Ishikawa (cell line): ENCODE measurements around the gene CLASP1.

Source experiments
- CEBPB ChIP-seq: IDR thresholded peaks from 2 replicates; pipeline ENCODE4 v1.6.1; 2012
- CREB1 ChIP-seq: IDR thresholded peaks from 2 replicates; pipeline ENCODE4 v1.6.1; 2012; ENCODE audit warnings: low read depth
- EGR1 ChIP-seq: IDR thresholded peaks from 2 replicates; pipeline ENCODE4 v1.6.1; 2012
- EP300 ChIP-seq: IDR thresholded peaks from 2 replicates; pipeline ENCODE4 v1.6.1; 2012; ENCODE audit warnings: borderline replicate concordance
- FOXM1 ChIP-seq: IDR thresholded peaks from 2 replicates; pipeline ENCODE4 v1.6.1; 2012; ENCODE audit warnings: low read depth, borderline replicate concordance
- NFIC ChIP-seq: IDR thresholded peaks from 2 replicates; pipeline ENCODE4 v1.6.1; 2012
- RAD21 ChIP-seq: IDR thresholded peaks from 2 replicates; pipeline ENCODE4 v1.6.1; 2012; ENCODE audit warnings: low read depth
- TAF1 ChIP-seq: IDR thresholded peaks from 2 replicates; pipeline ENCODE4 v1.6.1; 2012; ENCODE audit warnings: low read depth, mild to moderate bottlenecking
- TCF12 ChIP-seq: IDR thresholded peaks from 2 replicates; pipeline ENCODE4 v1.6.1; 2012; ENCODE audit warnings: low read depth
- TEAD4 ChIP-seq: IDR thresholded peaks from 2 replicates; pipeline ENCODE4 v1.6.1; 2012
- YY1 ChIP-seq: IDR thresholded peaks from 2 replicates; pipeline ENCODE4 v1.6.1; 2012; ENCODE audit warnings: low read depth
- ZBTB7A ChIP-seq: IDR thresholded peaks from 2 replicates; pipeline ENCODE4 v1.6.1; 2012; ENCODE audit warnings: low read depth
- TF ChIP-seq, protein P1 (sequence below): IDR thresholded peaks from 2 replicates; pipeline ENCODE4 v1.6.1; 2012
- TF ChIP-seq, protein P2 (sequence below): IDR thresholded peaks from 2 replicates; pipeline ENCODE4 v1.6.1; 2012; ENCODE audit warnings: low read depth, mild to moderate bottlenecking
- TF ChIP-seq, protein P3 (sequence below): IDR thresholded peaks from 2 replicates; pipeline ENCODE4 v1.6.1; 2012

Gene CLASP1

DNA sequence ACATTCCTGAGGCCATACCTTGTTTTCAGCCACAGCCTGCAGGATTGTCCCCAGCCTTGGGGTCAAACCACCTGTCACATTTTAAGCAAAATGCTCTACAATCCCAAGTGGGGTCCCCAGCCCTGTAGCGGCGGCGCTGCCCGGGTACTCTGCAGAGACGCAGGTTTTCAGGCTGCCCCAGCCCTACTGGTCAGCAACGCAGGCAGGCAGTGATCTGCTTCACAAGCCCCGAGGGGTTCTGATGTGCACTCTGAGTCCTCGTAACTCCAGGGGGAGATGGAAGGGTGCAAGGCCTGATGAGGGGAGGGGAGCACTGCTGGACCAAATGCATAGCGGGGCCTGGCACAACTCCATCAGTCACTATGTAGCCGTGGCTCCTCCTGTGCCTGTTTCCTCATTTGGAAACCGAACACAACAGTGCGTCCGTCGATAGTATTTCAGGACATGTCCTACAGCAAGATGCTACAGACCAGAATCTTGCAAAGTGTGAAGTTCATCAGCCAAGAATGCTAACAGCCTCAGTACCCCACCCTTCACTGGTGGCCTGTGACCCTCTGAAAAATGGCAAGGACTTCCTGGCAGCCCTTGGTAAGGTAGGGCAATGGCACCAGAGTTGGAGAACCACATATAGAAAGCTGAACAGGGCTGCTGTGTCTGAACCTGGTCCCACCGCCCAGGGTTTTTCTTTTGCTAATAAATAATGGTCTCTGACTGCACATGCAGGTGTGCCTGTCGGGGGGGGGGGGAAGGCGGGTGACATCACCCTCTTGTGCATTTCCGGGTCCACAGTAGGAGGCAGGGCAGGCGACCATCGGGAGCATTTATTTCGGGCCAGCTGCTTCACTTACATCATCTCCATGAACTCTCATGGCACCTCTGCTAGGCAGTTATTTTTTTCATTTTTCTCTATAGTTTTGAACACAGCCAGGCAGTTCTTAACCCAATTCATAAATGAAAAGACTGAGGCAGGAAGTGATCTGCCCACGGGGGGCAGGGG, 313.7 kb downstream of the CLASP1 start:
- TF ChIP-seq, protein P1, sequence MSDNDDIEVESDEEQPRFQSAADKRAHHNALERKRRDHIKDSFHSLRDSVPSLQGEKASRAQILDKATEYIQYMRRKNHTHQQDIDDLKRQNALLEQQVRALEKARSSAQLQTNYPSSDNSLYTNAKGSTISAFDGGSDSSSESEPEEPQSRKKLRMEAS = no peak
- peak; percentile 55; the same call in 1 of the 2 replicates for TF ChIP-seq TCF12

DNA sequence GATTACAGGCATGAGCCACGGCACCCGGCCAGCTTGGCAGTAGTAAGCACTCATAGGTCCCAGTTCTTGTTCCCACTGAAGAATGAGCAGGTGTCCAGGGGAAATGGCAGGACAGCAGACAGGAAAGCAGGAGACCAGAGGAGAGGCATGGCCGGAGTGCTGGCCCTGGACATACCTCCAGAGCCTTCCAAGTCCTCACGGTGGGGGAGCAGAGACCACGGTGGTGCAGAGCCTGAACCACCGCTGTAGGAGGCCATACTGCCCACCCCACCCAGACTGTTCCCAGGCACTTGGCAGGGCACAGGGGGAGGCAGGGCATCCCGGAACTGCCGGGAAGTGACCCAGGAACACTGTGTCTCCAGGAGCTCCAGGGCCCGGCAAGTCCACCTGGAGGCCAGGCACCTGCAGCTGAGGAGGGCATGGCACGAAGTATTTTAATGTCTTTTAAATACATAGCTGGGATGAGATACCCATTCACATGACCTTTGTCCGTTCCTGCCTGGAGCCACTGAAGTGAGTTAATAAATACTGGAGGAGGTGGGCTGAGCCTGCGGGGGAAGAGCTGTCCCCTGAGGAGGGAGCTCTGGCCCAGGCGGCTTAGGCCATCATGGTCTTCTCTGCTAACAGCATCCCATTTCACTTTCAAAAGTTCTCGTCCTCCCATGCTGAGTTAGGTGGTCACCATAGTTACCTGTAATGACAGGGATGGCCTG, 314.5 kb downstream of the CLASP1 start:
- TF ChIP-seq CREB1 = no peak
- no peak for TF ChIP-seq YY1
- TF ChIP-seq FOXM1 = no peak
- TF ChIP-seq TAF1 = no peak
- TF ChIP-seq TEAD4 = no peak
- TF ChIP-seq TCF12 = no peak
- no peak for TF ChIP-seq CEBPB
- TF ChIP-seq, protein P2, sequence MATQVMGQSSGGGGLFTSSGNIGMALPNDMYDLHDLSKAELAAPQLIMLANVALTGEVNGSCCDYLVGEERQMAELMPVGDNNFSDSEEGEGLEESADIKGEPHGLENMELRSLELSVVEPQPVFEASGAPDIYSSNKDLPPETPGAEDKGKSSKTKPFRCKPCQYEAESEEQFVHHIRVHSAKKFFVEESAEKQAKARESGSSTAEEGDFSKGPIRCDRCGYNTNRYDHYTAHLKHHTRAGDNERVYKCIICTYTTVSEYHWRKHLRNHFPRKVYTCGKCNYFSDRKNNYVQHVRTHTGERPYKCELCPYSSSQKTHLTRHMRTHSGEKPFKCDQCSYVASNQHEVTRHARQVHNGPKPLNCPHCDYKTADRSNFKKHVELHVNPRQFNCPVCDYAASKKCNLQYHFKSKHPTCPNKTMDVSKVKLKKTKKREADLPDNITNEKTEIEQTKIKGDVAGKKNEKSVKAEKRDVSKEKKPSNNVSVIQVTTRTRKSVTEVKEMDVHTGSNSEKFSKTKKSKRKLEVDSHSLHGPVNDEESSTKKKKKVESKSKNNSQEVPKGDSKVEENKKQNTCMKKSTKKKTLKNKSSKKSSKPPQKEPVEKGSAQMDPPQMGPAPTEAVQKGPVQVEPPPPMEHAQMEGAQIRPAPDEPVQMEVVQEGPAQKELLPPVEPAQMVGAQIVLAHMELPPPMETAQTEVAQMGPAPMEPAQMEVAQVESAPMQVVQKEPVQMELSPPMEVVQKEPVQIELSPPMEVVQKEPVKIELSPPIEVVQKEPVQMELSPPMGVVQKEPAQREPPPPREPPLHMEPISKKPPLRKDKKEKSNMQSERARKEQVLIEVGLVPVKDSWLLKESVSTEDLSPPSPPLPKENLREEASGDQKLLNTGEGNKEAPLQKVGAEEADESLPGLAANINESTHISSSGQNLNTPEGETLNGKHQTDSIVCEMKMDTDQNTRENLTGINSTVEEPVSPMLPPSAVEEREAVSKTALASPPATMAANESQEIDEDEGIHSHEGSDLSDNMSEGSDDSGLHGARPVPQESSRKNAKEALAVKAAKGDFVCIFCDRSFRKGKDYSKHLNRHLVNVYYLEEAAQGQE = no peak
- TF ChIP-seq ZBTB7A = no peak
- TF ChIP-seq, protein P3, sequence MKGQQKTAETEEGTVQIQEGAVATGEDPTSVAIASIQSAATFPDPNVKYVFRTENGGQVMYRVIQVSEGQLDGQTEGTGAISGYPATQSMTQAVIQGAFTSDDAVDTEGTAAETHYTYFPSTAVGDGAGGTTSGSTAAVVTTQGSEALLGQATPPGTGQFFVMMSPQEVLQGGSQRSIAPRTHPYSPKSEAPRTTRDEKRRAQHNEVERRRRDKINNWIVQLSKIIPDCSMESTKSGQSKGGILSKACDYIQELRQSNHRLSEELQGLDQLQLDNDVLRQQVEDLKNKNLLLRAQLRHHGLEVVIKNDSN = no peak
- TF ChIP-seq RAD21 = no peak

DNA sequence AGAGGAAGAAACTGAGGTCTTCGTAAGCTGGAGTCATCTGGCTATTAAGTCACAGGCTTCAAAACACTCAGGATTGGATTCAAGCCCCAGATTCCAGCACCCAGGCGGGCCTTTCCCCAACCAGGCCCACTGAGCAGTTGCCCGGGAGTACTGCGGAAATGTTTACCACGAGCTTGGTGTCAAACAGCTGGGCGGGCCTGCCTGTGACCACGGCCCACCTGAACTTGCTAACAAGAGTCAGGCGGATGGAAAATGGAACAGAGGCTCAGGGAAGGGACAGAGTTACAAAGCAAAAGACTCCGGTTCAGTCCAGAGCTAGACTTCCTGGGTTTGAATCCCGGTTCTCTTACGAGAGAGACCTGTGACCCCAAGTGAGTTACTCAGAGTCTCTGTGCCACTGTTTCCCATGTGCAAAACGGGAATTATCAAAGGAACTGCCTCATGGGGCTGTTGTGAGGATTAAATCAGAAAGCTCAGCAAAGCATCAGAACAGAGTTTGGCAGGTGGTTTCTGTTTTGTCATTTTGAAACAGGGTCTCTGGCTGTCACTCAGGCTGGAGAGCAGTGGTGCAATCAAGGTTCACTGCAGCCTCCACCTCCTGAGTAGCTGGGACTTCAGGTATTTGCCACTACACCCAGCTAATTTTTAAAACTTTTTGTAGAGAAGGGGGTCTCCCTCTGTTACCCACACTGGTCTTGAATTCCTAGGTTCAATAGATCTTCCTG, 315.3 kb downstream of the CLASP1 start:
- no peak for TF ChIP-seq NFIC
- no peak for TF ChIP-seq TEAD4
- TF ChIP-seq, protein P1 = no peak

DNA sequence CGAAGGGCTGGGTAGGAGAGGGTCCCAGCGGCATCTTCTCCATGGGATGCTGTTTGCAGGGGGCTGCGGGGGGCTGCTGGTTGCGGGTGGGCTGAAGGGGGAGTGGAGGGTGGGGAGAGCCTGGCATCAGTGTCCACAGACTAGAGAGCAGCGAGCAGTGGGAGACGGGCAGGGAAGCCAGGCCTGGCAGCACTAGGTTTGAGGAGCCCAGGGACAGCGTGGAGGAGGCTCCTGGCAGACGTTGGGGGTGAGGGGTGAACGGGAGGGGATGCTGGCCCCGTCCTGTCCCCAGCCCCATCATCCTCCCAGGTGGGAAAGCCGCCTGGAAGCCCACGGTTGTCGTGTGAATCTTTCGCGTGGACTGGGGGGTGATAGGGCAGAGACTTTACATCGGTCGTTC, 316.0 kb downstream of the CLASP1 start:
- TF ChIP-seq TAF1 (no peak), FOXM1 (no peak), EP300 (no peak), TCF12 (no peak)
- TF ChIP-seq, protein P1 = no peak

- TF ChIP-seq EP300 (no peak), CEBPB (no peak), TEAD4 (no peak), YY1 (no peak), CREB1 (no peak), TAF1 (no peak), EGR1 (no peak), TCF12 (no peak), NFIC (no peak), RAD21 (no peak), FOXM1 (no peak)
- TF ChIP-seq, protein P3 = no peak
- TF ChIP-seq, protein P1 = no peak
- TF ChIP-seq, protein P2 = no peak
These were observed 318.3 kb downstream of the CLASP1 start for GRCh38 chr2:121330921-121331320.
